Esophagus muscularis mucosa (tissue), 4 donors: ENCODE measurements around the gene TACR2.

ENCODE experiments used
- EP300 ChIP-seq: sonication (generic); formaldehyde crosslinking; IDR thresholded peaks from one replicate; pipeline ENCODE4 v1.6.1; 2017; ENCODE audit warnings: antibody characterized with exemption
- POLR2A ChIP-seq: fragments of 450-650 bp; IDR thresholded peaks from one replicate; pipeline ENCODE4 v1.6.1; 2017; ENCODE audit warnings: antibody characterized with exemption, moderate library complexity, mild to moderate bottlenecking, low read depth
- TF ChIP-seq, protein P1 (sequence below), 3 experiments: fragments of 200-600 bp in 2 of 3; fragments of 450-650 bp in 1 of 3; sonication (generic) in 2 of 3; IDR thresholded peaks; one replicate each; pipeline ENCODE4 v1.5.1; 2017 to 2019; ENCODE audit warnings: antibody characterized with exemption in 3 of 3, mild to moderate bottlenecking in 2 of 3, moderate library complexity in 1 of 3

DNA sequence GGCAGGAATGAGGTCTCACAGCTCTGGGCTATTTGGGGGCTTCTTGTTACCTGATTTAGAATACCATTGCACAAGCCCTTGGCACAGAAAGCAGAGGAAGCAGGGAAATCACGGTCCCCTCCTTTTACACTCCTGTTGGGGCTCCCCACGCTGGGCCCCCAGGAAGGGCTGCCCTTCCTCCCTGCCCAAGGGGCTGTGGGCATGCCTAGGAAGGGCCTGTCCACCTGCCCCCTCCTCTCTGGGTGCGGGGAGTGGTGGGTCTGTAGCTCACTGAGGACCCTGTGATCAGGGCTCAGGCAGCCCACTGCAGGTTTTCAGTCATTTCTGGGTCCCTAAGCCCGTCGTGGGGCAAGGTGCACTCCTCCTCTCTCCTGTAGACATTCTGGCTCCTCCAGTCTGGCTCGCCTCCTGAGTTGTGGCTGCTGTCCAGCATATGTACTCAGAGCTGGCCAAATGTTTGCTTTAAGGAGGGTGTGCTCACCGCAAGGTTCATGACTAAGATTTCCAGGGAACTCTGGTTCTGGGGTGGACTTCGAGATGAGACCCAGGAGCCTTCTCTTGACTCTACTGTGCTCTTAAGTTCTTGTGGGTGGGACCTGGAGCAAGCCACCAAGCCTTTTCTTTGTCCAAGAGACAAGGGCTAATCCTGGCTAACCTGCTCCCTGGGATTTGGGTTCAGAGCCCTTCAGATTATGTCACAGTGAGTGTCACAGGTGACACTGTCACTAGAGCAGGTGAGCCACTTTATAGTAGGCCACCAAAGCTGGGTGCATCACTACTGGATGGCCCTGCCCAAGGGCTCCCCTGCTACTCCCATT, 56.0 kb downstream of the TACR2 start:
- TF ChIP-seq, protein P1, sequence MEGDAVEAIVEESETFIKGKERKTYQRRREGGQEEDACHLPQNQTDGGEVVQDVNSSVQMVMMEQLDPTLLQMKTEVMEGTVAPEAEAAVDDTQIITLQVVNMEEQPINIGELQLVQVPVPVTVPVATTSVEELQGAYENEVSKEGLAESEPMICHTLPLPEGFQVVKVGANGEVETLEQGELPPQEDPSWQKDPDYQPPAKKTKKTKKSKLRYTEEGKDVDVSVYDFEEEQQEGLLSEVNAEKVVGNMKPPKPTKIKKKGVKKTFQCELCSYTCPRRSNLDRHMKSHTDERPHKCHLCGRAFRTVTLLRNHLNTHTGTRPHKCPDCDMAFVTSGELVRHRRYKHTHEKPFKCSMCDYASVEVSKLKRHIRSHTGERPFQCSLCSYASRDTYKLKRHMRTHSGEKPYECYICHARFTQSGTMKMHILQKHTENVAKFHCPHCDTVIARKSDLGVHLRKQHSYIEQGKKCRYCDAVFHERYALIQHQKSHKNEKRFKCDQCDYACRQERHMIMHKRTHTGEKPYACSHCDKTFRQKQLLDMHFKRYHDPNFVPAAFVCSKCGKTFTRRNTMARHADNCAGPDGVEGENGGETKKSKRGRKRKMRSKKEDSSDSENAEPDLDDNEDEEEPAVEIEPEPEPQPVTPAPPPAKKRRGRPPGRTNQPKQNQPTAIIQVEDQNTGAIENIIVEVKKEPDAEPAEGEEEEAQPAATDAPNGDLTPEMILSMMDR (IDR thresholded peaks at IDR 0.05): no peak
- TF ChIP-seq POLR2A (no peak), EP300 (no peak)
